Measurements from ENCODE around the gene KAT5. TPM values are rescaled to one million over a fixed set of nuclear protein-coding genes. Genes with fewer than 3 reads are reported as not detected.
A peak's percentile ranks its signal among the peaks of the same experiment; 100 is the strongest.
"Not testable (repeated sequence)": the region's sequence is repeated elsewhere in the genome, so short reads cannot be mapped to it uniquely, and the experiment has no call there.

The KAT5 gene
- 10 to 100 TPM; 68.9 to 74.1 (median 71.6) TPM for polyA plus RNA-seq (ENCODE audit: insufficient read length in 4 of 4)

GRCh38 chr11:65711785-65712632, at the start of gene KAT5:
KAT5 (plus strand) TSS chr11:65712252; CDS start chr11:65712268, 16 bp downstream.
- peak; percentile 96 to 99 (median 97) for DNase-seq (ENCODE audit: low read depth in 4 of 4, low spot score in 3 of 4)

- peak; percentile 83 to 84 (median 84) for DNase-seq (ENCODE audit: low read depth in 4 of 4, low spot score in 3 of 4)
Measured at GRCh38 chr11:65662799-65663638, 49.0 kb upstream of the KAT5 start, which contains the start of gene RELA. RELA (minus strand) TSS chr11:65662916; CDS start chr11:65662832, 84 bp downstream.

- DNase-seq (ENCODE audit: low read depth in 4 of 4, low spot score in 3 of 4): peak in 2 of 4 donors; percentile 39 to 43
Measured at GRCh38 chr11:65663639-65664200, 48.3 kb upstream of the KAT5 start.

- no peak for DNase-seq (ENCODE audit: low read depth in 4 of 4, low spot score in 3 of 4)
Measured at GRCh38 chr11:65672180-65672860, 39.7 kb upstream of the KAT5 start.

- DNase-seq (ENCODE audit: low read depth in 4 of 4, low spot score in 3 of 4): no peak
Measured at GRCh38 chr11:65672982-65673381, 39.1 kb upstream of the KAT5 start.

- no peak for DNase-seq (ENCODE audit: low read depth in 4 of 4, low spot score in 3 of 4)
Measured at GRCh38 chr11:65680192-65680743, 31.8 kb upstream of the KAT5 start.

GRCh38 chr11:65683480-65683879, 28.6 kb upstream of the KAT5 start:
- not testable (repeated sequence) for DNase-seq (ENCODE audit: low read depth in 4 of 4, low spot score in 3 of 4)

GRCh38 chr11:65685981-65686380, 26.1 kb upstream of the KAT5 start:
- DNase-seq (ENCODE audit: low read depth in 4 of 4, low spot score in 3 of 4): no peak

- not testable (repeated sequence) for DNase-seq (ENCODE audit: low read depth in 4 of 4, low spot score in 3 of 4)
Measured at GRCh38 chr11:65691847-65692246, 20.2 kb upstream of the KAT5 start.

- no peak for DNase-seq (ENCODE audit: low read depth in 4 of 4, low spot score in 3 of 4)
Measured at GRCh38 chr11:65692367-65692766, 19.7 kb upstream of the KAT5 start.

GRCh38 chr11:65695459-65696241, 16.4 kb upstream of the KAT5 start:
- DNase-seq (ENCODE audit: low read depth in 4 of 4, low spot score in 3 of 4): peak in 2 of 4 donors; percentile 12 to 18

- no peak for DNase-seq (ENCODE audit: low read depth in 4 of 4, low spot score in 3 of 4)
Measured at GRCh38 chr11:65696802-65697552, 15.1 kb upstream of the KAT5 start.

- DNase-seq (ENCODE audit: low read depth in 4 of 4, low spot score in 3 of 4): no peak
Measured at GRCh38 chr11:65698205-65698604, 13.8 kb upstream of the KAT5 start.

GRCh38 chr11:65699306-65699705, 12.7 kb upstream of the KAT5 start:
- DNase-seq (ENCODE audit: low read depth in 4 of 4, low spot score in 3 of 4): no peak

- DNase-seq (ENCODE audit: low read depth in 4 of 4, low spot score in 3 of 4): no peak
Measured at GRCh38 chr11:65700399-65700798, 11.7 kb upstream of the KAT5 start.

- DNase-seq (ENCODE audit: low read depth in 4 of 4, low spot score in 3 of 4): no peak
Measured at GRCh38 chr11:65701686-65702085, 10.4 kb upstream of the KAT5 start.

GRCh38 chr11:65703846-65704245, 8.2 kb upstream of the KAT5 start:
- DNase-seq (ENCODE audit: low read depth in 4 of 4, low spot score in 3 of 4): no peak

- peak in 1 of 4 donors; percentile 21 for DNase-seq (ENCODE audit: low read depth in 4 of 4, low spot score in 3 of 4)
Measured at GRCh38 chr11:65706303-65706763, 5.7 kb upstream of the KAT5 start.

Data from right renal pelvis (tissue), 4 donors.